Subcutaneous abdominal adipose tissue (tissue), 5 donors: ENCODE data around the gene HHATL.
"Not testable (repeated sequence)": the region's sequence is repeated elsewhere in the genome, so short reads cannot be mapped to it uniquely, and the experiment has no call there.

Source experiments
- H3K27ac ChIP-seq: one replicate; pipeline ENCODE4 v1.7.0; 2013; ENCODE audit warnings: low read depth, mild to moderate bottlenecking, inconsistent platforms, low read length, moderate library complexity
- H3K27me3 ChIP-seq, 5 donors: one replicate each; pipeline ENCODE4 v1.7.0; 2013; ENCODE audit warnings: low read length in 5 of 5, inconsistent platforms in 1 of 5; ENCODE audit not compliant: control insufficient read depth in 5 of 5, insufficient read depth in 4 of 5
- H3K36me3 ChIP-seq, 5 donors: one replicate each; pipeline ENCODE4 v1.7.0; 2013; ENCODE audit warnings: low read length in 5 of 5; ENCODE audit not compliant: control insufficient read depth in 5 of 5, insufficient read depth in 5 of 5
- H3K4me1 ChIP-seq, 5 donors: one replicate each; pipeline ENCODE4 v1.7.0; 2013; ENCODE audit warnings: low read length in 5 of 5, mild to moderate bottlenecking in 3 of 5, moderate library complexity in 1 of 5; ENCODE audit not compliant: control insufficient read depth in 5 of 5, insufficient read depth in 5 of 5
- H3K4me3 ChIP-seq, 5 donors: one replicate each; pipeline ENCODE4 v1.7.0; 2013; ENCODE audit warnings: low read length in 5 of 5, low read depth in 1 of 5
- H3K9ac ChIP-seq, 5 donors: one replicate each; pipeline ENCODE4 v1.7.0; 2013; ENCODE audit warnings: low read length in 5 of 5, mild to moderate bottlenecking in 4 of 5, moderate library complexity in 3 of 5
- H3K9me3 ChIP-seq, 5 donors: one replicate each; pipeline ENCODE4 v1.7.0; 2013; ENCODE audit warnings: low read length in 5 of 5; ENCODE audit not compliant: control insufficient read depth in 5 of 5
- donor health status: healthy.
- donor health status: healthy.
- donor health status: healthy.
- donor health status: healthy.
- donor health status: healthy.

Gene HHATL

GRCh38 chr3:42728668-42729364 is 26.2 kb upstream of the HHATL start:
- no peak overlapping the region for H3K27ac ChIP-seq
- peaks cover 0 to 12% (median 3%) of the 10 kb centered on the region in 5 donors for H3K4me1 ChIP-seq
- H3K9me3 ChIP-seq: no peaks in the 10 kb centered on the region
- peaks cover 0 to 3% (median 0%) of the 10 kb centered on the region in 5 donors for H3K27me3 ChIP-seq
- H3K4me3 ChIP-seq: no peak overlapping the region
- no peak overlapping the region for H3K9ac ChIP-seq
- H3K36me3 ChIP-seq: no peaks in the 10 kb centered on the region

- Histone ChIP-seq H3K9ac (no peak overlapping the region), H3K9me3 (no peaks in the 10 kb centered on the region), H3K27ac (no peak overlapping the region), H3K4me1 (peaks cover 0 to 12% (median 3%) of the 10 kb centered on the region in 5 donors), H3K27me3 (peaks cover 0 to 3% (median 0%) of the 10 kb centered on the region in 5 donors), H3K4me3 (no peak overlapping the region), H3K36me3 (no peaks in the 10 kb centered on the region)
Observed at GRCh38 chr3:42728056-42728455, 25.5 kb upstream of the HHATL start.

- Histone ChIP-seq H3K27me3 (no peaks in the 10 kb centered on the region), H3K9ac (no peak overlapping the region), H3K27ac (no peak overlapping the region), H3K4me1 (peaks cover 0 to 19% (median 3%) of the 10 kb centered on the region in 5 donors), H3K36me3 (no peaks in the 10 kb centered on the region), H3K9me3 (no peaks in the 10 kb centered on the region), H3K4me3 (no peak overlapping the region)
Observed at GRCh38 chr3:42725454-42725853, 22.9 kb upstream of the HHATL start.

DNA sequence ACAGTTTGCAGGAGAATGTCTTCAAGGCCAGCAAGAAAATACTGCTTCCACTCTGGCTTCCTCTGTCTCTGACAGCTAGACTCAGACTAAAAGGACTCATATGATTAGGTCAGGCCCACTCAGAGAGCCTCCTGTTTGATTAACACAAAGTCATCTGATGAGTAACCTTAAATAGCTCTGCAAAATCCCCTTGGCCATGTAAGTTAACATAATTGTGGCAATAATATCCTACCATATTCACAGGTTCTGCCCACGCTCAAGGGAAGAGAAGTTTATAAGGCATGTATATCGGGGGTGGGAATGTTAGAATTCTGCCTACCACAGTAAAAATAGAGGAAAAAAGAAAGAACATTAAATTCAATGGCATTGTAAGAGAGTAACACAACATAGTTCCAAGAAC is 20.6 kb upstream of the HHATL start:
- Histone ChIP-seq H3K36me3 (no peaks in the 10 kb centered on the region), H3K9ac (no peak overlapping the region), H3K4me1 (peaks cover 0 to 11% (median 3%) of the 10 kb centered on the region in 5 donors), H3K27me3 (no peaks in the 10 kb centered on the region), H3K4me3 (no peak overlapping the region), H3K27ac (no peak overlapping the region), H3K9me3 (no peaks in the 10 kb centered on the region)

GRCh38 chr3:42722442-42722841 is 19.8 kb upstream of the HHATL start:
- H3K9me3 ChIP-seq, H3K4me3 ChIP-seq, H3K27ac ChIP-seq: not testable (repeated sequence)

DNA sequence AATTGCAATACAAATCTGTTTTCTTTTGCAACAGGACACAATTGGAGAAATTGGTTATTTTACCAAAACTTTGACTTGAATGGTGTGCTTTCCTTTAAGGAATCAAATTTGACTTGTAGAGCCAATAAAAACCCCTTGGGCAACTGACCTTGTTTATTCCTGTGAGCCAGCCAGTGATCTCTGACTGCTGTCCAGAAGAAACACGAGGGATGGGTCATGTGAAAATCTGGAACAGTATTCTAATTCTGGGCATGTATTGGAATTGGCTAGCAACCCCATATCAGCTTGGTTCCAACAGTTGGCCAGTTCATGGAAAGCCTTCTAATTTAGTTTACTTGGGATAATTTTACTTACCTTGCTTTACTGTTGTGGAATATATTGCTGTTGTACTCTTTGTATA is 19.1 kb upstream of the HHATL start:
- Histone ChIP-seq H3K27ac (no peak overlapping the region), H3K4me1 (peaks cover 0 to 10% (median 0%) of the 10 kb centered on the region in 5 donors)

More at GRCh38 chr3:42722442-42722841, 19.8 kb upstream of the HHATL start:
- H3K27me3 ChIP-seq, H3K4me1 ChIP-seq, H3K9ac ChIP-seq, H3K36me3 ChIP-seq: not testable (repeated sequence)

DNA sequence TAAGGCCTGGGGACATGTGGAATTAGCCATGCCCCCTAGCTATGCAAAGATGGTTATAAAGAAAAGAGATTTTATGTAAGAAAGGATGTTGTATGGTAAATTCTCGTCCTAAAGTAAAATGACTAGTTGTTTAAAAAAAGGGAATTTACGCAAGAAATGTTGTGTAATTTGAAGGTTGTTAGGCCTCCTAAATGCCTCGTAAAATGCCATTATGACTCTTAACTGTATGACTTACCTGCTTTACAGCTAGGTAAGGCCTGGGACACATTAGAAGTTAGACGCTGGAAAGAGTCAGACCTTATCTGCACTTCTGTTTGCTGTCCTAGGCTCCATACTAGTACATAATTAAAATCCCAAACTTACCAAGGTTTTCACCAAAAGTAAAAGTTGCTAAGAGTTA is 17.5 kb upstream of the HHATL start:
- Histone ChIP-seq H3K36me3 (no peaks in the 10 kb centered on the region), H3K9ac (no peak overlapping the region), H3K9me3 (no peaks in the 10 kb centered on the region), H3K27ac (no peak overlapping the region), H3K4me3 (no peak overlapping the region), H3K27me3 (no peaks in the 10 kb centered on the region), H3K4me1 (peaks cover 0 to 10% (median 0%) of the 10 kb centered on the region in 5 donors)

More for the DNA sequence above, 19.1 kb upstream of the HHATL start:
- Histone ChIP-seq H3K4me3 (no peak overlapping the region), H3K36me3 (no peaks in the 10 kb centered on the region), H3K27me3 (no peaks in the 10 kb centered on the region), H3K9me3 (no peaks in the 10 kb centered on the region), H3K9ac (no peak overlapping the region)

GRCh38 chr3:42719002-42719401 is 16.4 kb upstream of the HHATL start:
- no peak overlapping the region for H3K27ac ChIP-seq
- no peaks in the 10 kb centered on the region for H3K9me3 ChIP-seq

GRCh38 chr3:42718338-42718737 is 15.7 kb upstream of the HHATL start:
- Histone ChIP-seq H3K36me3 (no peaks in the 10 kb centered on the region), H3K4me1 (peaks cover 0 to 10% (median 0%) of the 10 kb centered on the region in 5 donors), H3K9ac (no peak overlapping the region), H3K4me3 (no peak overlapping the region), H3K27ac (no peak overlapping the region), H3K27me3 (no peaks in the 10 kb centered on the region), H3K9me3 (no peaks in the 10 kb centered on the region)

More at GRCh38 chr3:42719002-42719401, 16.4 kb upstream of the HHATL start:
- H3K36me3 ChIP-seq: no peaks in the 10 kb centered on the region
- H3K27me3 ChIP-seq: no peaks in the 10 kb centered on the region
- H3K9ac ChIP-seq: no peak overlapping the region
- H3K4me3 ChIP-seq: no peak overlapping the region
- H3K4me1 ChIP-seq: peaks cover 0 to 10% (median 0%) of the 10 kb centered on the region in 5 donors

DNA sequence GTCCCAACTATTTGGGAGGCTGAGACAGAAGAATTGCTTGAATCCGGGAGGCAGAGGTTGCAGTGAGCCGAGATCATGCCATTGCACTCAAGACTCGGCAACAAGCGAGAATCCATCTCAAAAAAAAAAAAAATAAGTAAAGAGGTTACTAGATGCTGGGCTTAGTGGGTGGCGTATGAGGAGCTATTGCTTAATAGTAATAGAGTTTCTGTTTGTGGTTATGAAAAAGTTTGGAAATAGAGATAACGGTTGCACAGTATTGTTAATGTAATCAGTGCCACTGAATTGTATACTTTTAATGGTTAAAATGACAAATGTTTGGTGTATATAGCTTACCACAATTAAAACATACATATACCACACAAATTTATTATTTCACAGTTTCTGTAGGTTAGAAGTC is 14.7 kb upstream of the HHATL start:
- H3K4me1 ChIP-seq: peaks cover 0 to 10% (median 0%) of the 10 kb centered on the region in 5 donors
- H3K36me3 ChIP-seq: no peaks in the 10 kb centered on the region
- no peak overlapping the region for H3K27ac ChIP-seq
- H3K9ac ChIP-seq: no peak overlapping the region
- H3K27me3 ChIP-seq: no peaks in the 10 kb centered on the region
- H3K4me3 ChIP-seq: no peak overlapping the region
- H3K9me3 ChIP-seq: no peaks in the 10 kb centered on the region
